Hematopoietic multipotent progenitor cell treated with erythropoietin and hydrocortisone succinate and interleukin-3 and kit ligand, for 8 days (in vitro differentiated cells): ENCODE data around the gene PROS1.

Source experiments
- DNase-seq: peaks from one replicate; pipeline ENCODE4 v3.0.0-alpha.2; 2015

PROS1 gene

GRCh38 chr3:93973131-93974126, at the start of gene PROS1:
PROS1 (minus strand) TSS chr3:93973896; CDS start chr3:93973749, 147 bp downstream.
- peak; percentile 93 for DNase-seq

GRCh38 chr3:94020293-94020692, 46.6 kb upstream of the PROS1 start:
- DNase-seq: no peak

- DNase-seq: no peak
Observed at GRCh38 chr3:94019659-94020058, 46.0 kb upstream of the PROS1 start.

DNA sequence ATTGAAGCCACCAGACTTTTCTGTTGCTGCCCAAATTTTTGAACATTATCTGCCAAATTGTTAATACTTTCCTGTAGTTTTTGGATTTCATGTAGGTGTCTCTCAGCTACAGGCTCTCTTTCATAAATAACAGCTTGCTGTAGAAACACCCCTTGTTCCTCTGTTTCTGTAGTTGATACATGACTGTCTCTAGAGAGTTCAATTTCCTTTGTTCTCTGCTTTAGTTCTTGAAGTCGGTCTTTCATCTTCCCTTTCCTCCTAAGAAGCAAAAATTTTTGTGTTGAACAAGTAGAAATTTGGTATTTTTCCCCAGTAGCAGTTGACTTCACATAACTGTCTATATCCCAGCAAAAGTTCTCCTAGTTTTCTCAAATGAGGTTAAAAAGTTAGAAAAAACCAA, 41.3 kb upstream of the PROS1 start:
- no peak for DNase-seq

DNA sequence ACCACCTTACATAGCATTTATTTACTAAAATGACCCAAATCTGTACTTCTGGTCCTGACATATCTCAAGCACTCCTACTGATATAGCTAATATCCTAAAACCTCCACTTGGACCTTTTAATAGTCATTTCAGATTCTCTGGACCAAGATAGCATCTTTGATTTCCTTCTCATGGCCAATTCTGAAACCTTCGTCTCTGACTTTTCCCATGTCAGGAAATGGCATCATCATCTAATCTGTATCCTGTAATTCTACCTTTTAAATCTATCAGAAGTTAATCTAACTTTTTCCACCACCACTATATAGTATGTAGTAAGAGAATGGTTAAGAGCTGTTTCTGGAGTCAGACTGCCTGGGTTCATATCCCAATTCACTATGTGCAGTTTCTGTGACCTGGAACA, 38.5 kb upstream of the PROS1 start:
- no peak for DNase-seq

GRCh38 chr3:94011233-94011711, 37.6 kb upstream of the PROS1 start:
- DNase-seq: no peak

- DNase-seq: no peak
Observed at GRCh38 chr3:94009608-94010007, 35.9 kb upstream of the PROS1 start.

DNA sequence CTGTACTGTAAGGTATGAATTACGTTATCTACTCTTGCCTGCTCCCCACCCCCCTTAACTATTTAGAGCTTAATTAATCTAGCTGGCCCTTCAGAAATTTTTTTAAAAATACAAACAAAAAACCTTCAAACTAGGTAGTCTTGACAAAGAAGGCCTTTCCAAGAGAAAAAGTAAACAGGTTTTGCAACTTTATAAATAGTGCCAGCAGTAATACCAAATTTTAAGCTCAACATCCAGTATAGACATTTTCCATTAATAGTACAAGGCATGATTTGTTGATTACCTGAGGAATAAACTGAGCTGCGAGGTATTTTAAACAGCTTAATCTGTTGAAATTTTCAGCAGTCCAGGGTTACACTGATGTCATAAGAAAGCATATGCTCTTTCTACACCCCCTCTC, 34.6 kb upstream of the PROS1 start:
- no peak for DNase-seq

- DNase-seq: peak; percentile 77
Observed at GRCh38 chr3:94004301-94004910, 30.7 kb upstream of the PROS1 start.

- DNase-seq: no peak
Observed at GRCh38 chr3:94001827-94002495, 28.3 kb upstream of the PROS1 start.

DNA sequence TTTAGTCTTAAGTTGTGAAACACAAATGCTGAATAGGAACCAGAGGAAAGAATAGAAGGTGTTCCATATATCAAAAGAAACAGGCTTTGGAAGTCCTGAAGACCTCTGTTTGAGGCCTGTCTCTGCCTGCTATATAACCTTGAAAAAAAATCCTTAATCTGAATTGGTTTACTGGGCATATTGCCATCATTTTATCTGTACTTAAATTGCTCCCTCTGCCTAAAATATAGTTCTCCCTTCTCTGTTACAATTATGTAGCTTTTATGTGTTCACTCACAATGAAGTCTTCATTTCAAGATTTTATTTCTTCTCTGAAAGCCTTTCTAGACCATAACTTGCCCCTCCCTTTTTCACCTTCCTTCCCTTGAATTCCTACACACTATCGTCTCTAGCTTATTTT, 27.5 kb upstream of the PROS1 start:
- no peak for DNase-seq

- no peak for DNase-seq
Observed at GRCh38 chr3:93994056-93994455, 20.4 kb upstream of the PROS1 start.

DNA sequence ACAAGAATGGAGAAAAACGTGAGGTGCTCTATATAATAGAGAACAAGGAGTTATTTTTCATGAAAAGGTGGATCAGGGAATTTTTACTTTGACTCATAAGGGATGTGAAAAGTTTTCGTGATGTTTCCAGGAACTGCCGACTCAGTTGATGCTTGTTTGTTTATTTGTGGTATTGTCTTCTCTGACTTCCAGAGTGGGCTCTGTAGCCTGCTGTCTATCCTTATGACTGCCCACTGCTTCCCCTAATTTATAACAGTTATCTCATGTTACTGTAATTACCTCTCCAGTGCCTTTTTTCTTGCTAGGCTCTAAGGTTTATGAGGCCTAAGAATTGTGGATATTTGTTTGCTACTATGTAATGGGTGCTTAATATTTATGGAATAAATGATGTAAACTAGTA, 18.5 kb upstream of the PROS1 start:
- DNase-seq: no peak

- DNase-seq: no peak
Observed at GRCh38 chr3:93991631-93992030, 17.9 kb upstream of the PROS1 start.

DNA sequence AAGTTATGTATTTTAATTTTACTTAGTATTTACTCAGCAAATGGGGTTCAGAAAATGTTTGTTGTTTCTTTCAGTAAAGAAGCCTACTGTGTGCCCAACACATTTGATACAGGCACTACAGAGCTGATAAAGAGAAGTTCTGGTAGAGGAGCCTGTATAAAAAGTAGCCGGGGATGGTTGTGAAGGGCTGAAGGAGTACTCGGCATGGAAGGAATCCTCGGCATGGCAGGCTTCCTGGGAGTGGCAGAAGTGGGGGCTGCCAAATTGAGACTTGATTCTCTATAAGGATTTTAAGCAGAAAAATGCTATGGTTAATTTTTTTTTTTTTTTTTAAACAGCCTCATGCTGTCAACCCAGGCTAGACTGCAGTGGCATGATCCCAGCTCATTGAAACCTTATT, 15.5 kb upstream of the PROS1 start:
- DNase-seq: no peak

- DNase-seq: no peak
Observed at GRCh38 chr3:93988764-93989163, 15.1 kb upstream of the PROS1 start.

DNA sequence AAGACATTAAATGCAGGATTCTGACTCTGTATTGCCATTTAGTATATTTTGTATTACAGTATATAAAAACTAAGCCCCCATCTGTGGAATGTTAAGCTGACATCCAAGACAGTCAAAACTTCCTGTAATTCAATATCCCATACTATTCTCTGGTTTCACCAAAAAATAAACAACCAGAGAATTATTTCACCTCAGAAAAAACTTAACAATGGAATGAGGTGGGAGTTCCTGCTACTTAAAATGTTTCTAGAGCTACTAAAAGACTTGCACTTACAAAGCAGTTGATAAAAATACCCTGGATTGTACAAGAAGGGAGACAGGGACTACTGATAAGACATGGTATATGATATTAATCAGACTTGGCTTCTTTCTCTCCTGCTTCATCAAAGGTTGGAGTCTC, 14.6 kb upstream of the PROS1 start:
- no peak for DNase-seq

DNA sequence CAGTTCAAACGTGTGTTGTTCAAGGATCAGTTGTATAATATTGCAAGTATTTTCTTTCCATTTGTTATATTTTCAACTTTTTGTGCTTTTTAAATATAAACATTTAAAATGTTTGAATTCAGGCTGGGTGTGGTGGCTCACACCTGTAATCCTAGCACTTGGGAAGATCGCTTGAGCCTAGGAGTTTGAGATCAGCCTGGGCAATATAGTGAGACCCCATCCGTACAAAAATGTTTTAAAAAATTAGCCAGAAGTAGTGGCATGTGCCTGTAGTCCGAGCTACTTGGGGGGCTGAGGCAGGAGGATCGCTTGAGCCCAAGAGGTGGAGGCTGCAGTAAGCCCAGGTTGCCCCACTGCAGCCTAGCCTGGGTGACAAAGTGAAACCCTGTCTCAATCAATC, 10.9 kb upstream of the PROS1 start:
- no peak for DNase-seq

- DNase-seq: no peak
Observed at GRCh38 chr3:93983408-93983807, 9.7 kb upstream of the PROS1 start.

DNA sequence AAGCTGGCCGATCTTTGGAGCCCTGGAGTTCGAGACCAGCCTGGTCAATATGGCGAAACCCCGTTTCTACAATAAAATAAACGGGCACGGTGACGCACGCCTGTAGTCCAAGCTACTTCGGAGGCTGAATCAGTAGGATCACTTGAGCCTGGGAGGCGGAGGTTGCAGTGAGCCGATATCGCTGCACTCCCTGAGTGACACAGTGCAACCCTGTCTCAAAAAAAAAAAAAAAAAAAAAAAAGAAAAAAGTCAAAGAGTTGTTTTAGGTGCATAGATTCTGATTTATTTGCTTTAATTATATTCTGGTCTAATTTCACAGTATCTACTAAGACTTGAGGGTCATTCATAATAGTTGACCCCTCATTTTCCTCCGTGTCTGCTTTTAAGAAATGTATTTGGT, 8.0 kb upstream of the PROS1 start:
- no peak for DNase-seq

DNA sequence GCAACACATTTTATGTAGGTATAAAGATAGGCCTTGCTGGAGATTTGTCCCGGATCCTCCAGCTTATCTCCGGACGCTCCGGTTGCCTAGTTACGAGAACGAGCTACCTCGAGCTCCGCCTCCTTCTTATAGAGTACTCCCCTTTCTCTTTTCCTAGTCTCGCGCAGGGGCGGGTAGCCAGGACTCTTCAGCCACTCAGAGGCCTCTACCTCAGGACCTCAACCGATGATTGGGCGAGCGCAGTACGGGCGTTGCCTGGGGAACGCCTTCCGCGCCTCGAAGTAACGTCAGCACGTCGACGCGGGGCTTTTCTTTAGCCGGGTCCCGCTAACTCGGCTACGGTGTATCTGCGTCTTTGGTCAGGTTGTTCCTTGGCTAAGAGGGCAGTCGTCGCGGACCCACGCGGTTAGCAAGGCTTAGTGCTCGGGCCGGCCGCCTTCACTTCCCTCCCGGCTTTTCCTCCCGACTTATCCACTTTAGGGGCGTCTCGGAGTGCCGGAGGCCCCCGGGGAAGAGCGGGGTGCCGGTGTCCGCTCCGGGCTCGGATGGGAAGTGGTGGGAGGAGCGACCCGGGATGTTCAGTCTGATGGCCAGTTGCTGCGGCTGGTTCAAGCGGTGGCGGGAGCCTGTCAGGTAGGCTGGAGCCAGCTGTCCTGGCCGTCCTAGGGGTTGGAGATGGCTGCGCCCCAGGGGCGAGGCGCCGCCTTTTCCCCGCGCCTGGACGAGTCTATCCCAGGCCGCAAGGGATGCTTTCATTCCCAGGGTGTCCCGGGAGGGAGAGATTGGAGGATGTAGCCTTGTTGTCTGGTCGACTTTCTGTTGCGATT, 6.4 kb upstream of the PROS1 start, which contains the start of gene ARL13B:
TSS of gene ARL13B (plus strand) at position 306 of the 827 bp plus-strand sequence. CDS start at position 575, 269 bp downstream.
- peak; percentile 99 for DNase-seq

DNA sequence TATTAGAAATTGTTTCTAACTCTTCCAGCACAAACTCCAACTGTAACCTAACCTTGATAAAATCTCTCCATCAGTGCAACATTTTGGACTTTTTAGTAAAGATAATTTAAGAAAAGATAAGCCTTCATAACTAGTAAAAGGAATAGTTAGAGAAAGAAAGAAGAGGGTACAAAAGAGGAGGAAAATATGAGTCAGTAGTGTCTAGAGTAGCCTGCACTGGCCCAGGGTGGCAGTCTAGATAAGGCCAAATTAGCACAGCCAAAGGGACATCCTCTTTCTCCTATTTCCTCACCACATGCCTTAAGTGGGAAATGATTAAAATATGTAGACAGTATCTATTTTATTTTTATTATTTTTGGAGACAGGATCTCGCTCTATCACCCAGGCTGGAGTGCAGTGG, 3.7 kb downstream of the PROS1 start:
- DNase-seq: peak; percentile 85

DNA sequence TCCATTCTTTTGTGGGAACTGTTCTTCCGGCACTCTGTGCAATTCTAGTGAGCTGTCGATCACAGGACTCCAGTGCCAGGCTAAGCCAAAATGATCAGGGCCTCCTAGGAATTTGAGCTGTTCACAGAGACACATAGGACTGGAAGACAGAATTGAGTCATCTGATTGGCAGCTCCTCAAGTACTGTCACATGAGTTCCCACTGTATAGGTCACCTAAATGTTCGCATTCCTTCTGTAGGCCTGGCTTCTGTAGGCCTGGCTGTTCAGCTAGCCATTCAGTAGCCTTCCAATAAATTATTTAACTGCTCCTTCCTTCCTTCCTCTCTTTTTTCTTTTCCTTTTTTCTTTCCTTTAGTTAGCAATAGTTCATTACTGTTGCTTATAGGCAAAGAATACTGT, 4.3 kb downstream of the PROS1 start:
- peak; percentile 53 for DNase-seq
